ENCODE data around the gene TSPYL6. TPM values are rescaled to one million over a fixed set of nuclear protein-coding genes. Genes with fewer than 3 reads are reported as not detected.

TSPYL6 gene
- total and polyA plus RNA-seq, 2 of the 8 experiments (the other 6 are each of a cell fraction or from before 2014, with no cell fraction given) = not detected

DNA sequence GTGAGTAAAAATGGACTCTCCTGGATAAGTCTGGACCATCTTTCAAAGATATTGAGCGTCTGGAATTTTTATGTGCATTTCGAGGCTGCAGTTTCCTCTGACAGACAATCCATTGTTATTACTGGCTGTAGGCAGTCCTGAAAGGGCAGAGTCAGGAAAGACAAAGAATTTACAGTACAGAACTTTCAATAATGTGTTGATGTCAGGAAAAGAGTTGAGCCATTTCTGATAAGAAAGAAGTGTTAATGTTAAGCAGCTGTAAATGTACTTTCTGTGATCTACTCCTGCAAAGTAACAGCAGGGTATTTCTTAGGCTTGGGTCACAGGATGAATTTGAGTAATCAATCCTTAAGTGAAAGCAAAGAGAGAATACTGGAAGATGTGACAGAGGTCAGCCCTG lies 29.8 kb downstream of the TSPYL6 start:
- ChIA-PET CTCF (ENCODE audit: partially characterized antibody) (no interaction called here), POLR2A (ENCODE audit: partially characterized antibody) (no interaction called here)
- no peak overlapping the region for H4K91ac ChIP-seq (replicated peaks; ENCODE audit: insufficient read length, low read length)
- H2BK120ac ChIP-seq (replicated peaks; ENCODE audit: low read depth, low read length) = no peak overlapping the region
- no peak overlapping the region for H3K27ac ChIP-seq (ENCODE audit: low read depth, low read length)
- H3K79me2 ChIP-seq (ENCODE audit: control insufficient read depth in 1 of 2, insufficient read depth in 2 of 2, low read length in 2 of 2) = no peaks in the 10 kb centered on the region
- no peak overlapping the region for H4K8ac ChIP-seq (ENCODE audit: extremely low read depth, insufficient read depth, low read length)
- H2AK5ac ChIP-seq (ENCODE audit: low read depth, low read length) = no peak overlapping the region
- H2BK5ac ChIP-seq (ENCODE audit: low read depth, low read length) = no peak overlapping the region
- H3K4me3 ChIP-seq (ENCODE audit: extremely low read depth in 1 of 4, insufficient read depth in 2 of 4, low read depth in 3 of 4, low read length in 4 of 4) = no peak overlapping the region
- no peak overlapping the region for H3K14ac ChIP-seq (ENCODE audit: insufficient read length)
- DNase-seq (ENCODE audit: low read depth in 1 of 2, low spot score in 2 of 2) (no peak), FAIRE-seq (no peak)
- no peak overlapping the region for H3K4me2 ChIP-seq (ENCODE audit: insufficient read depth in 1 of 2, low read depth in 2 of 2, low read length in 2 of 2)
- WGBS, 2 experiments (ENCODE audit: extremely low coverage in 1 of 2, insufficient coverage in 1 of 2, insufficient read length in 1 of 2, insufficient replicate concordance in 2 of 2, low coverage in 1 of 2, low lambda C conversion rate in 2 of 2, missing lambda C conversion rate in 1 of 2) = 80% methylated on average over 2 of the region's 2 CpGs; no CpG with 5 or more reads in 1 of the 2 experiments
- H3K36me3 ChIP-seq (ENCODE audit: control insufficient read depth in 2 of 4, insufficient read depth in 4 of 4, low read length in 3 of 4) = no peaks in the 10 kb centered on the region
- TF ChIP-seq SAP30 (IDR thresholded peaks at IDR 0.05; ENCODE audit: insufficient read depth, insufficient replicate concordance, low read length) (no peak), TAF1 (IDR thresholded peaks at IDR 0.05; ENCODE audit: low read depth, low read length) (no peak), SP2 (IDR thresholded peaks at IDR 0.05; ENCODE audit: low read length) (no peak), BRCA1 (IDR thresholded peaks at IDR 0.05; ENCODE audit: low read depth, low read length) (no peak), NRF1 (IDR thresholded peaks at IDR 0.05; ENCODE audit: low read depth, low read length) (no peak), SP1 (IDR thresholded peaks at IDR 0.05; ENCODE audit: low read depth, low read length) (no peak), GTF2F1 (IDR thresholded peaks at IDR 0.05; ENCODE audit: borderline replicate concordance, low read depth, low read length) (no peak), CBX8 (IDR thresholded peaks at IDR 0.05; ENCODE audit: borderline replicate concordance, low read depth, low read length) (no peak), RFX5 (IDR thresholded peaks at IDR 0.05; ENCODE audit: borderline replicate concordance, low read depth, low read length) (no peak), SIX5 (IDR thresholded peaks at IDR 0.05; ENCODE audit: low read depth, low read length) (no peak), BACH1 (IDR thresholded peaks at IDR 0.05; ENCODE audit: low read length) (no peak)
- TF ChIP-seq, protein P1, sequence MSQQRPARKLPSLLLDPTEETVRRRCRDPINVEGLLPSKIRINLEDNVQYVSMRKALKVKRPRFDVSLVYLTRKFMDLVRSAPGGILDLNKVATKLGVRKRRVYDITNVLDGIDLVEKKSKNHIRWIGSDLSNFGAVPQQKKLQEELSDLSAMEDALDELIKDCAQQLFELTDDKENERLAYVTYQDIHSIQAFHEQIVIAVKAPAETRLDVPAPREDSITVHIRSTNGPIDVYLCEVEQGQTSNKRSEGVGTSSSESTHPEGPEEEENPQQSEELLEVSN (IDR thresholded peaks at IDR 0.05) = no peak
- H3K9me3 ChIP-seq (ENCODE audit: insufficient read depth in 2 of 2, low read depth in 1 of 2, low read length in 1 of 2) = no peaks in the 10 kb centered on the region
- 0 out of 2 replicates have a peak overlapping the region, but pooled peaks have one; percentile 15 for H2AFZ ChIP-seq (ENCODE audit: low read length)
- no peak overlapping the region for H2BK20ac ChIP-seq (ENCODE audit: low read length)
- H3K23ac ChIP-seq (ENCODE audit: insufficient read length) = no peak overlapping the region
- H3K23me2 ChIP-seq (ENCODE audit: low read depth, low read length) = no peaks in the 10 kb centered on the region
- no peak overlapping the region for H3K18ac ChIP-seq (ENCODE audit: extremely low read depth, low read length)
- H3K56ac ChIP-seq (replicated peaks; ENCODE audit: insufficient read length, low read depth, low read length) = no peak overlapping the region
- no peak overlapping the region for H2BK12ac ChIP-seq (ENCODE audit: low read depth, low read length)
- no peak overlapping the region; a peak in 1 of 7 replicates for H3K9ac ChIP-seq (replicated peaks in 1 of 4; ENCODE audit: extremely low read depth in 1 of 4, low read depth in 3 of 4, low read length in 3 of 4)
- H4K20me1 ChIP-seq (replicated peaks in 1 of 2; ENCODE audit: control insufficient read depth in 1 of 2, insufficient read depth in 2 of 2, low read length in 2 of 2) = no peaks in the 10 kb centered on the region
- H3K79me1 ChIP-seq (ENCODE audit: low read depth, low read length) = no peaks in the 10 kb centered on the region
- no peak overlapping the region for H4K5ac ChIP-seq (ENCODE audit: insufficient read length, low read depth, low read length)
- H3K4me1 ChIP-seq (replicated peaks in 1 of 4; ENCODE audit: control insufficient read depth in 3 of 4, insufficient read depth in 4 of 4, low read length in 3 of 4) = no peaks in the 10 kb centered on the region; a peak in 1 of 7 replicates
- H3K27me3 ChIP-seq (replicated peaks in 1 of 4; ENCODE audit: control insufficient read depth in 3 of 4, extremely low read depth in 1 of 4, insufficient read depth in 3 of 4, low read length in 3 of 4) = no peaks in the 10 kb centered on the region; a peak in 1 of 7 replicates
- no peak overlapping the region for H2BK15ac ChIP-seq (ENCODE audit: low read length)
- H3K4ac ChIP-seq (replicated peaks; ENCODE audit: insufficient read length, low read depth, low read length) = no peak overlapping the region

Data from H1 (cell line).